Epithelial cell of esophagus (primary cell): ENCODE results near the gene CCDC59.

Experiments
- DNase-seq: peaks from one replicate; pipeline ENCODE4 v3.0.0; 2010; ENCODE audit warnings: low read depth
- H3K4me3 ChIP-seq: 2 replicates; pipeline ENCODE4 v1.5.1; 2011; ENCODE audit warnings: mild to moderate bottlenecking, low read length, control low read depth
- TF ChIP-seq, protein P1 (sequence below): IDR thresholded peaks from 2 replicates; pipeline ENCODE4 v1.5.1; 2011; ENCODE audit warnings: low read depth, mild to moderate bottlenecking, low read length, control low read depth, inconsistent platforms; ENCODE audit not compliant: insufficient read depth; ENCODE audit errors: missing control alignments

Gene CCDC59

DNA sequence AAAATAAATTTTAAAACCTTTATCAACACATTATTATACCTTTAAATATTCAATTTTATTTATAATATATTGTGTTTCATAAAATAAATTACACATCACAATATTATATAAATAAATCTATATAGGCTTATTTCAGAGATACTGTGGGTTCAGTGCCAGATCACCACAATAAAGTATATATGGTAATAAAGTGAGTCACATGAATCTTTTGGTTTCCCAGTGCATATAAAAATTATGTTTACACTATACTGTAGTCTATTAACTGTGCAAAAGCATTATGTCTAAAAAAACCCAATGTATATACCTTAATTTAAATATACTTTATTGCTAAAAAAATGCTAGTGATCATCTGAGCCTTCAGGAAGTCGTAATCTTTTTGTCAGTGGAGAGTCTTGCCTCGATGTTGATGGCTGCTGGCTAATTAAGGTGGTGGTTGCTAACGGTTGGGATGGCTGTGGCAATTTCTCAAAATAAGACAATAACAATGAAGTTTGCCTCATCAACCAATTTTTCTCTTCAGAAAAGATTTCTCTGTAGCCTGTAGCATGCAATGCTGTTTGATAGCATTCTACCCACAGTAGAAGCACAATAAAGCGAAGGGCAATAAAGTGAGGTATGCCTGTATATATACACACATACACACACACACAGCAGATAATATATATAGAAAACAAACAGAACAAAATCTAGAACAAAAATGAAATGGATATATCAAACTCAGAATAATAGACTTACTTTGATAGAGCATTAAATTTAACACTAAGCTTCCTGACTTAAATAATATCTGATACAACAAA lies 32.4 kb downstream of the CCDC59 start:
- TF ChIP-seq, protein P1, sequence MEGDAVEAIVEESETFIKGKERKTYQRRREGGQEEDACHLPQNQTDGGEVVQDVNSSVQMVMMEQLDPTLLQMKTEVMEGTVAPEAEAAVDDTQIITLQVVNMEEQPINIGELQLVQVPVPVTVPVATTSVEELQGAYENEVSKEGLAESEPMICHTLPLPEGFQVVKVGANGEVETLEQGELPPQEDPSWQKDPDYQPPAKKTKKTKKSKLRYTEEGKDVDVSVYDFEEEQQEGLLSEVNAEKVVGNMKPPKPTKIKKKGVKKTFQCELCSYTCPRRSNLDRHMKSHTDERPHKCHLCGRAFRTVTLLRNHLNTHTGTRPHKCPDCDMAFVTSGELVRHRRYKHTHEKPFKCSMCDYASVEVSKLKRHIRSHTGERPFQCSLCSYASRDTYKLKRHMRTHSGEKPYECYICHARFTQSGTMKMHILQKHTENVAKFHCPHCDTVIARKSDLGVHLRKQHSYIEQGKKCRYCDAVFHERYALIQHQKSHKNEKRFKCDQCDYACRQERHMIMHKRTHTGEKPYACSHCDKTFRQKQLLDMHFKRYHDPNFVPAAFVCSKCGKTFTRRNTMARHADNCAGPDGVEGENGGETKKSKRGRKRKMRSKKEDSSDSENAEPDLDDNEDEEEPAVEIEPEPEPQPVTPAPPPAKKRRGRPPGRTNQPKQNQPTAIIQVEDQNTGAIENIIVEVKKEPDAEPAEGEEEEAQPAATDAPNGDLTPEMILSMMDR, result no peak
- H3K4me3 ChIP-seq, result no peak overlapping the region

DNA sequence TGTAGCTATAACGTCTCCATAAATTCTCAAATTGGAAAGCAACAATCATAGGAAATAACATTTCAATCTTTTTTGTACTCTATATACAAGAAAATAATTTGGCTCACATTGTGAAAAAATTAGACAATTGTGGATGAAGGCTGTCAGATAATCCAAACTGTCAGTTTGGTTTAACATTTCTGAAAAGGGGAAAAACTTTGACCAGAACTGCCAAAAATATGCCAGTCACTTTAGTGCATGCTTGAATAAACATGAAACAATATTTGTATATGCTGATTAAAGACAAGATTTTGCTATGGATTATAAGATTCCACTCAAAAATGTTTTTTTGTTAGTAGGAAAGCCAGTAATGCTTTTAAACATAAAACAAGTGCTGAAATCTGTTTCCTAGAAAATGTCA lies 38.9 kb downstream of the CCDC59 start:
- H3K4me3 ChIP-seq, result no peak overlapping the region
- DNase-seq, result no peak
- TF ChIP-seq, protein P1, result no peak

More for the DNA sequence above, 32.4 kb downstream of the CCDC59 start:
- no peak for DNase-seq

DNA sequence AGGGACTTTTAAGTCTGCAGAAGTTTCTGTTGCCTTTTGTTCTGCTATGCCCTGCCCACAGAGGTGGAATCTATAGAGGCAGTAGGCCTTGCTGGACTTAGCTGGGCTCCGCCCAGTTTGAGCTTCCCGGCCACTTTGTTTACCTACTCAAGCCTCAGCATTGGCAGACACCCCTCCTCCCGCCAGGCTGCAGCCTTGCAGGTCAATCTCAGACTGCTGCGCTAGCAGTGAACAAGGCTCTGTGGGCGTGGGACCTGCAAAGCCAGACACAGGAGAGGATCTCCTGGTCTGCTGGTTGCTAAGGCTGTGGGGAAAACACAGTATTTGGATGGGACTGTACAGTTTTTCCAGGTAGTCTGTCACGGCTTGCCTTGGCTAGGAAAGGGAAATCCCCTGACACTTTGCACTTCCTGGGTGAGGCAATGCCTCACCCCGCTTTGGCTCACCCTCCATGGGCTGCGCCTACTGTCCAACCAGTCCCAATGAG lies 43.7 kb downstream of the CCDC59 start:
- TF ChIP-seq, protein P1, result no peak
- H3K4me3 ChIP-seq, result no peak overlapping the region
- DNase-seq, result peak; percentile 86
